Neural progenitor cell (in vitro differentiated cells): ENCODE results near the gene ITGA6. TPM values are rescaled to one million over a fixed set of nuclear protein-coding genes. Genes with fewer than 3 reads are reported as not detected.

ENCODE experiments used
- DNase-seq: peaks from one replicate; pipeline ENCODE4 v3.0.0-alpha.2; 2016; ENCODE audit warnings: low spot score
- H2AFZ ChIP-seq: fragments of 200-600 bp; sonication (generic); replicated peaks from 2 replicates; pipeline ENCODE4 v1.6.1; 2016; ENCODE audit warnings: antibody characterized with exemption
- H3F3A ChIP-seq: fragments of 200-600 bp; sonication (generic); 2 replicates; pipeline ENCODE4 v1.6.1; 2016; ENCODE audit warnings: antibody characterized with exemption, low read depth
- H3K27ac ChIP-seq: fragments of 200-600 bp; sonication (generic); 2 replicates; pipeline ENCODE4 v1.5.1; 2016; ENCODE audit warnings: mild to moderate bottlenecking
- H3K27me3 ChIP-seq: fragments of 200-600 bp; sonication (generic); 2 replicates; pipeline ENCODE4 v1.6.1; 2016; ENCODE audit warnings: mild to moderate bottlenecking, moderate library complexity
- H3K36me3 ChIP-seq: fragments of 200-600 bp; sonication (generic); 2 replicates; pipeline ENCODE4 v1.5.1; 2016
- H3K4me1 ChIP-seq: fragments of 200-600 bp; sonication (generic); 2 replicates; pipeline ENCODE4 v1.6.1; 2016; ENCODE audit warnings: mixed run types
- H3K4me2 ChIP-seq: fragments of 200-600 bp; sonication (generic); 2 replicates; pipeline ENCODE4 v1.6.1; 2016
- H3K4me3 ChIP-seq: fragments of 200-600 bp; sonication (generic); 2 replicates; pipeline ENCODE4 v1.5.1; 2016
- H3K79me2 ChIP-seq: fragments of 200-600 bp; sonication (generic); 2 replicates; pipeline ENCODE4 v1.6.1; 2016; ENCODE audit warnings: low read depth
- H3K9ac ChIP-seq: fragments of 200-600 bp; sonication (generic); 2 replicates; pipeline ENCODE4 v1.6.1; 2016
- H3K9me3 ChIP-seq: fragments of 200-600 bp; sonication (generic); 2 replicates; pipeline ENCODE4 v1.5.1; 2016; ENCODE audit warnings: low read depth
- H4K20me1 ChIP-seq: fragments of 200-600 bp; sonication (generic); 2 replicates; pipeline ENCODE4 v1.6.1; 2016; ENCODE audit warnings: low read depth
- H3K27ac Mint-ChIP-seq: 3 replicates; pipeline ENCODE4 v1.8.0; 2021; ENCODE audit warnings: mixed read lengths
- H3K27me3 Mint-ChIP-seq: 2 replicates; pipeline ENCODE4 v1.8.0; 2022; ENCODE audit warnings: low read depth, mild to moderate bottlenecking, inconsistent platforms, moderate library complexity, mixed read lengths; ENCODE audit not compliant: insufficient read depth
- H3K36me3 Mint-ChIP-seq: 3 replicates; pipeline ENCODE4 v1.8.0; 2021; ENCODE audit warnings: mixed read lengths
- H3K4me1 Mint-ChIP-seq: 3 replicates; pipeline ENCODE4 v1.8.0; 2021; ENCODE audit warnings: mixed read lengths
- H3K4me3 Mint-ChIP-seq: 3 replicates; pipeline ENCODE4 v1.8.0; 2021; ENCODE audit warnings: mild to moderate bottlenecking, moderate library complexity, mixed read lengths
- H3K9me3 Mint-ChIP-seq: 3 replicates; pipeline ENCODE4 v1.8.0; 2020; ENCODE audit warnings: mixed read lengths
- EZH2 ChIP-seq: fragments of 200-600 bp; sonication (generic); IDR thresholded peaks from 2 replicates; pipeline ENCODE4 v1.6.1; 2017; ENCODE audit warnings: antibody characterized with exemption, mild to moderate bottlenecking, moderate library complexity
- EZH2phosphoT487 ChIP-seq: fragments of 200-600 bp; sonication (generic); IDR thresholded peaks from 2 replicates; pipeline ENCODE4 v1.6.1; 2017; ENCODE audit warnings: antibody characterized with exemption
- total RNA-seq: library from RNA; depleted of rRNA; stranded (reverse); fragments of >200 nt; gene quantifications from 2 replicates; pipeline ENCODE4 v1.2.3, GENCODE V29; 2015; ENCODE audit warnings: low replicate concordance
- TF ChIP-seq, protein P1 (sequence below): fragments of 200-600 bp; sonication (generic); IDR thresholded peaks from 2 replicates; pipeline ENCODE4 v1.5.1; 2017; ENCODE audit warnings: antibody characterized with exemption, mild to moderate bottlenecking

ITGA6 gene
- total RNA-seq, 1 donor from 2014 or later, result 161 TPM

DNA sequence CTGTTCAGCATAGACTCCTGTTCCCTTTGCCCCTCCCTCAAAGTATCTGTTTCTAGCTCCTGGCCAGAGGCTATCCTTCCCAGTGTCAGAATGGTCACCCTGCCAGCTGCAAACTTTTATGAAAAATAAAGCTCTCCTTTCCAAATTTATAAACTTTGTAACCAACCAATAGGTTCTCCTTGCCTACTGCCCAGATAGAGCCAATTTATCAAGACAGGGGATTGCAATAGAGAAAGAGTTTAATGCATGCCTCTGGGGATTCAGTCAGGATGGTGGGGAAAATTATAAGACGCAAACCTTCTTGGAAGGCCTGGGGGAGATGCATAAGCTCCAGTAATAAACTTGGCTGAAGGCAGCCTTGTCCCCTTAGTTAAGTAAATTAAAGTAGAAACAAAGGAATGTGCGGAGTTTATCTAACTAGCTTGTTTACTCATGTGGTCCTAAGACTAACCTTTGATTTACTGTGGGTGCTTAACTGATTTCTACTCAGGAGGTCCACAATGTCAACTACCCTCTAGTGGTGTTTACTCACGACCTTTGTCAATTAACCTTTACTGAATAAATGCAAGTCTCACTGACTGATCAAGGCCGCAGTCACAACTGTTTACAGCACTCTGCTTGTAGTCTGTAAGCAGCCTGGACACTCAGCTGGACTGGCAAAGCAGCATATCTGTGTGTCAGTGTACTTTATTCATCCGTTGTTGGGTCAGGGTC lies 85.6 kb downstream of the ITGA6 start:
- peaks cover 29% of the 10 kb centered on the region for H3K9me3 Mint-ChIP-seq

DNA sequence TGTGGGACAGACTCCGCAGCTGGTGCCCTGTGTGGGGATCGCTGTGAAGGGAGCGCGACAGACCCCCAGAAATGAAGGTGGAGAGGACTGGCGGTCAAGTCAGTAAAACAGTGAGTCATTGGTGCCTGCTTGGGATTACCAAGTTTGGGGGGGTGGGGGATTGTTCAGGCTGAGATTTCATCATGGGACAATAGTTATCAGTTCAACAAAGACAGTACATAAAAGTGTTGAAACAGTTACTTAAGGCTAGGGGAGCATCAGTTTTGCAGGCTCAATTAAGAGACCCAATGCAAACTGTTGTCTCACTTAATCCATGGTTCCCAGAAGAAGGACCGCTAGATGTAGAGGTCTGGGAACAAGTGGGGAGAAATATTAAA lies 86.1 kb downstream of the ITGA6 start:
- Mint-ChIP-seq H3K4me1 (no peaks in the 10 kb centered on the region), H3K4me3 (no peak overlapping the region), H3K27ac (no peak overlapping the region), H3K36me3 (peaks cover 14% of the 10 kb centered on the region), H3K9me3 (peaks cover 29% of the 10 kb centered on the region), H3K27me3 (peaks cover 6% of the 10 kb centered on the region)
- H3K27ac ChIP-seq, result no peak overlapping the region
- H3K4me1 ChIP-seq, result no peaks in the 10 kb centered on the region
- no peak overlapping the region for H3K9ac ChIP-seq
- H3K4me3 ChIP-seq, result no peak overlapping the region
- no peak for TF ChIP-seq EZH2
- no peak for TF ChIP-seq EZH2phosphoT487
- TF ChIP-seq, protein P1, sequence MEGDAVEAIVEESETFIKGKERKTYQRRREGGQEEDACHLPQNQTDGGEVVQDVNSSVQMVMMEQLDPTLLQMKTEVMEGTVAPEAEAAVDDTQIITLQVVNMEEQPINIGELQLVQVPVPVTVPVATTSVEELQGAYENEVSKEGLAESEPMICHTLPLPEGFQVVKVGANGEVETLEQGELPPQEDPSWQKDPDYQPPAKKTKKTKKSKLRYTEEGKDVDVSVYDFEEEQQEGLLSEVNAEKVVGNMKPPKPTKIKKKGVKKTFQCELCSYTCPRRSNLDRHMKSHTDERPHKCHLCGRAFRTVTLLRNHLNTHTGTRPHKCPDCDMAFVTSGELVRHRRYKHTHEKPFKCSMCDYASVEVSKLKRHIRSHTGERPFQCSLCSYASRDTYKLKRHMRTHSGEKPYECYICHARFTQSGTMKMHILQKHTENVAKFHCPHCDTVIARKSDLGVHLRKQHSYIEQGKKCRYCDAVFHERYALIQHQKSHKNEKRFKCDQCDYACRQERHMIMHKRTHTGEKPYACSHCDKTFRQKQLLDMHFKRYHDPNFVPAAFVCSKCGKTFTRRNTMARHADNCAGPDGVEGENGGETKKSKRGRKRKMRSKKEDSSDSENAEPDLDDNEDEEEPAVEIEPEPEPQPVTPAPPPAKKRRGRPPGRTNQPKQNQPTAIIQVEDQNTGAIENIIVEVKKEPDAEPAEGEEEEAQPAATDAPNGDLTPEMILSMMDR, result no peak
- H3K27me3 ChIP-seq, result no peaks in the 10 kb centered on the region
- no peaks in the 10 kb centered on the region for H3K79me2 ChIP-seq
- no peak overlapping the region for H3K4me2 ChIP-seq
- no peak for DNase-seq
- H3K9me3 ChIP-seq, result peaks cover 4% of the 10 kb centered on the region
- H2AFZ ChIP-seq, result no peak overlapping the region
- H4K20me1 ChIP-seq, result no peaks in the 10 kb centered on the region
- H3F3A ChIP-seq, result no peaks in the 10 kb centered on the region
- H3K36me3 ChIP-seq, result no peaks in the 10 kb centered on the region

More for the DNA sequence above, 85.6 kb downstream of the ITGA6 start:
- Mint-ChIP-seq H3K36me3 (peaks cover 16% of the 10 kb centered on the region), H3K27ac (no peak overlapping the region), H3K27me3 (peaks cover 5% of the 10 kb centered on the region), H3K4me1 (no peaks in the 10 kb centered on the region), H3K4me3 (no peak overlapping the region)
- no peak overlapping the region for H3K4me3 ChIP-seq
- no peak overlapping the region for H3K9ac ChIP-seq
- H3K79me2 ChIP-seq, result no peaks in the 10 kb centered on the region
- H2AFZ ChIP-seq, result no peak overlapping the region
- H3K27me3 ChIP-seq, result no peaks in the 10 kb centered on the region
- H3F3A ChIP-seq, result peaks cover under 1% of the 10 kb centered on the region
- H3K27ac ChIP-seq, result no peak overlapping the region
- TF ChIP-seq EZH2phosphoT487 (no peak), EZH2 (no peak)
- TF ChIP-seq, protein P1, result no peak
- H3K9me3 ChIP-seq, result peaks cover 4% of the 10 kb centered on the region
- H3K36me3 ChIP-seq, result no peaks in the 10 kb centered on the region
- no peak for DNase-seq
- no peak overlapping the region for H3K4me2 ChIP-seq
- no peaks in the 10 kb centered on the region for H3K4me1 ChIP-seq
- H4K20me1 ChIP-seq, result no peaks in the 10 kb centered on the region

DNA sequence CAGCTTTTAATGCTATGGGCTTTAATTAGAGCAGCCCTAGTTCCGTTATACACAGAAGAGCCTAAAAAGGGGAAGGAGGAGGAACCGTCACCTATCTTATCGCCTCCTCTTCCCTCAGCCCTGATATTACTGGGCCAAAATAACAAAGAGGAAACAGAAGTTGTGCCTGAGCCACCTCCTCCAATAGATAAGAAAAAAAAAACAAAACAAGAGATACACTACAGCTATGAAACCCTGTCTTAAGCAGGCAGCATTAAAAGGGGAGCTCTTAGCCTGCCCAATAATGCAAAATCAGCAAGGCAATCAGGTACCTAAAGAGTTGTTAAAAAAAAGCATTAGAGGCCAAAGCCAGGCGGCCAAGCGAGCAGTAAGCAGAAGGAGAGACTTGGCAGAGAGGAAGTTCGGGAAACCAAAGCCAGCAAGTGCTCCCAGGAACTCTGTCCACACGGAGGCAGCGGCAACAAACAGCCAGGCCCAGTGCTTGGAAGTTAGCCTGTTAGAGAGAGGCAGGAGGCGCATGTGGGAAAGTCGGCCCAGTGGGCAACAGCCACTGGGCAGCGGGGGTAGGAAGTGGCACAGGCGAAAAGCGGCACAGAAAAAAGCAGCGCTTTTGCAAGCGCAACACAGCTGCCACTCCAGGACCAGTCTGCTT lies 86.7 kb downstream of the ITGA6 start:
- Histone ChIP-seq H2AFZ (no peak overlapping the region), H3F3A (no peaks in the 10 kb centered on the region), H3K4me1 (no peaks in the 10 kb centered on the region), H4K20me1 (no peaks in the 10 kb centered on the region), H3K4me2 (no peak overlapping the region), H3K36me3 (no peaks in the 10 kb centered on the region), H3K9ac (no peak overlapping the region), H3K4me3 (no peak overlapping the region), H3K27me3 (no peaks in the 10 kb centered on the region), H3K9me3 (peaks cover 4% of the 10 kb centered on the region), H3K79me2 (no peaks in the 10 kb centered on the region), H3K27ac (no peak overlapping the region)
- TF ChIP-seq EZH2phosphoT487 (no peak), EZH2 (no peak)
- TF ChIP-seq, protein P1, result no peak
- H3K4me3 Mint-ChIP-seq, result no peak overlapping the region
- no peaks in the 10 kb centered on the region for H3K4me1 Mint-ChIP-seq
- peaks cover 11% of the 10 kb centered on the region for H3K36me3 Mint-ChIP-seq
- no peak overlapping the region for H3K27ac Mint-ChIP-seq
- no peak for DNase-seq
- peaks cover 33% of the 10 kb centered on the region for H3K9me3 Mint-ChIP-seq
- peaks cover 6% of the 10 kb centered on the region for H3K27me3 Mint-ChIP-seq
